Vagina (tissue), 2 donors: Measurements from ENCODE around the gene LMCD1. TPM values are rescaled to one million over a fixed set of nuclear protein-coding genes. Genes with fewer than 3 reads are reported as not detected.
A peak's percentile ranks its signal among the peaks of the same experiment; 100 is the strongest.

Experiments used
- DNase-seq, 2 donors: peaks; one replicate each; pipeline ENCODE4 v3.0.0-alpha.2; 2017; ENCODE audit errors: extremely low spot score in 2 of 2
- H3K27ac ChIP-seq: fragments of 200-600 bp; sonication (generic); one replicate; pipeline ENCODE4 v1.5.1; 2019
- H3K27me3 ChIP-seq: fragments of 200-600 bp; sonication (generic); one replicate; pipeline ENCODE4 v1.5.1; 2019
- H3K36me3 ChIP-seq, 2 donors: fragments of 200-600 bp; sonication (generic); one replicate each; pipeline ENCODE4 v1.5.1; 2017 to 2019
- H3K4me1 ChIP-seq: fragments of 200-600 bp; sonication (generic); one replicate; pipeline ENCODE4 v1.5.1; 2019
- H3K4me3 ChIP-seq, 2 donors: fragments of 200-600 bp; sonication (generic); 1 replicate in 1 of 2; 2 replicates in 1 of 2; pipeline ENCODE4 v1.5.1; 2016 to 2019
- H3K9me3 ChIP-seq: fragments of 200-600 bp; sonication (generic); one replicate; pipeline ENCODE4 v1.5.1; 2019
- CTCF ChIP-seq, 3 experiments: fragments of 450-650 bp in 2 of 3; fragments of 200-600 bp in 1 of 3; sonication (generic) in 1 of 3; IDR thresholded peaks; one replicate each; pipeline ENCODE4 v1.5.1; 2017 to 2019; ENCODE audit warnings: antibody characterized with exemption in 3 of 3, mild to moderate bottlenecking in 2 of 3, moderate library complexity in 2 of 3
- POLR2A ChIP-seq, 2 donors: fragments of 450-650 bp; IDR thresholded peaks; one replicate each; pipeline ENCODE4 v1.6.1; 2017; ENCODE audit warnings: antibody characterized with exemption in 2 of 2, mild to moderate bottlenecking in 2 of 2, moderate library complexity in 2 of 2
- POLR2AphosphoS5 ChIP-seq, 2 donors: sonication (generic); formaldehyde crosslinking; IDR thresholded peaks; one replicate each; pipeline ENCODE4 v1.9.0; 2017; ENCODE audit warnings: antibody characterized with exemption in 2 of 2, mild to moderate bottlenecking in 2 of 2, low read depth in 1 of 2; ENCODE audit not compliant: insufficient read depth in 1 of 2
- intact Hi-C: fragments of 100-400 bp; cut with DNase I; formaldehyde crosslinking; loops from one replicate; pipeline ENCODE4 v1.15.1; 2023
- total RNA-seq: library from RNA; depleted of rRNA; stranded (reverse); fragments of >200 nt; gene quantifications from one replicate; pipeline ENCODE4 v1.2.3, GENCODE V29; 2016

LMCD1 gene
- total RNA-seq, 1 donor from 2014 or later = 78.3 TPM

DNA sequence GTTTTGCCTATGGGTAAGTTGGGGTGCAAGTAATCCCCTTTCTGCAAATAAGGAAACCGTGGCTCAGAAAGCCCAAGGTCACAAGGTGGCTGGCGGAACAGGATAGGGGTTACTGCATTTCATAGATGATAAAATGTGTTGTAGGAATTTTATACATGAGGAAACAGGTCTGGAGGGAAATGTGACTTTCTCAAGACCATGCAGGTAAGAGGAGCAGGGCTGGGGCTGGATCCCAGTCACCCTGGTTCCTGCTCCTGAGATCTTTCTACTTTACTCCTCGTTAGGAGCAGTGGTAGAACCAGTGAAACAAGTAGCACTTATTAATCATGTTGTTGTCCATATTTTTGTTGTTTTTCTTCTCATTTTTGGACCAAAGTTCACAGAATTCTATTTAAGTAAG lies 79.8 kb downstream of the LMCD1 start:
- Histone ChIP-seq H3K4me1 (no peaks in the 10 kb centered on the region), H3K36me3 (no peaks in the 10 kb centered on the region), H3K27me3 (no peaks in the 10 kb centered on the region), H3K4me3 (no peak overlapping the region), H3K9me3 (no peaks in the 10 kb centered on the region), H3K27ac (no peak overlapping the region)
- peak in 1 of 2 donors; percentile 78 for DNase-seq
- intact Hi-C loops = no loop called here
- TF ChIP-seq POLR2A (IDR thresholded peaks at IDR 0.05) = no peak

DNA sequence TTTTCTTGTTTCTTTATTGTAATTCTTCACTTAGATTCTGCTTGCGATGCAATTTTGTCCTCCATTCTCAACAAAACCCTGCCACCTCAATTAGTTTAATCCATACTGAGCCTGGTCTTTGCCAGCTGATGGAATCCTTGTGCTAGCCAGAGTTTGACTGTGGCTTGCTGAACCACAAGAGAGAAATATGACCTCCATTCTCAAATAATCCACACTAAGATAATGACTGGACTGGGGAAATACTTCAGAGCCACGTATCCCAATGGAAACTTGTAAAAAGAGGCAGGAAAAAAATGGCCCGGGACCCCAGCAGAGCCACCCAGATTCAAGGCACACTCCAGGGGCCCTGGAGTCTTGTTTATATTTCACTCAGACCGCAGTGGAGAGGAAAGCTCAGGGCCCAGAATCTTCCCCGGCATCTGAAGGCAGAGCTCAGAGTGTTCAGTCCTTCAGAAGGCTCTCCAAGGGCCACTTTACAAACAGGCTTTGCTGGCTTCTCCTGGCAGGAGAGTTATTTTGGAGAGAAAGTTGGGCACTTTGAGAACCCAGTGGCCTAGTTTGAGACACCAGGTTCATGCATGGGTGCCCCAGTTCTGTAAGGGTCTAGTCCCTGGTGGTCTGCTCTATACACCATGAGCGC lies 80.3 kb downstream of the LMCD1 start:
- DNase-seq = no peak
- TF ChIP-seq CTCF (IDR thresholded peaks at IDR 0.05) = no peak
- no peak for TF ChIP-seq POLR2AphosphoS5 (IDR thresholded peaks at IDR 0.05; ENCODE audit: insufficient read depth in 1 of 2, low read depth in 1 of 2)
- H3K27me3 ChIP-seq = no peaks in the 10 kb centered on the region
- no peak overlapping the region for H3K4me3 ChIP-seq
- H3K4me1 ChIP-seq = no peaks in the 10 kb centered on the region
- no peaks in the 10 kb centered on the region for H3K36me3 ChIP-seq
- no peak overlapping the region for H3K27ac ChIP-seq
- no peaks in the 10 kb centered on the region for H3K9me3 ChIP-seq
- intact Hi-C loops = no loop called here

- Histone ChIP-seq H3K27ac (no peak overlapping the region), H3K9me3 (no peaks in the 10 kb centered on the region), H3K27me3 (no peaks in the 10 kb centered on the region), H3K4me3 (no peak overlapping the region), H3K36me3 (no peaks in the 10 kb centered on the region), H3K4me1 (peaks cover 1% of the 10 kb centered on the region)
- TF ChIP-seq POLR2AphosphoS5 (IDR thresholded peaks at IDR 0.05; ENCODE audit: insufficient read depth in 1 of 2, low read depth in 1 of 2) (no peak), CTCF (IDR thresholded peaks at IDR 0.05) (no peak), POLR2A (IDR thresholded peaks at IDR 0.05) (no peak)
- DNase-seq = no peak
- intact Hi-C loops = no loop called here
These were observed 83.0 kb downstream of the LMCD1 start for GRCh38 chr3:8584661-8585060.

DNA sequence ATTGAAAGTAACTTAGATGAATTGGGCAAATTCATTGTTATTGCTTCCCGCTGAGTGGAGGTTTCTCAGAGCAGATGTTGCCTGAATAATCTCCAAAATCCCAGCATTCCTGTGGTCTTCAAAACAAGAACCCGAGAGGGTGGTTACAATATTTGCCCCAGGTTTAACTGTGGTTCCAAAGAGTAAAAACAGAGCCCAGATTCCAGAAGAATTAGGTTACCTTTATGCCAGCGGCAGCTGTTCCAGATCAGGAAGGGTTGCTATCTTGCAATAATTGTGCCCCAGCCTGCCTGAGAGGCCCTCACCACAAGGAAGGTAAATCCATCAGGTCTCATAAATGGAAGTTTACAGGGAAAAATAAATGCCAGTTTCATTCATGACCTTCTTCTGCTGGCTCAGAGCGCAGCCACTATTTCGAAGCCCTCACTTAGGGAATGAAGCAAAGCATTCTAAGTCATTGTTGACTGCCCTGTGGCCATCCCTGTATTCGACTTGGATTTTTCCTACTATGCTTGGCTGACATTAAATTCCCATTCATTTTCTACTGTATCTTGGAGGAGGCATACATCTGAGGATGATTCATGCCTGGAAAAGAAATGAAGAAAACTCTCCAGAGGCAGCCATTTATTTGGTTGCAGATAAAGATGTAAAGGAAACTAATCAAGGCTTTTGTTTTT lies 88.4 kb downstream of the LMCD1 start:
- no peaks in the 10 kb centered on the region for H3K27me3 ChIP-seq
- intact Hi-C loops = no loop called here
- DNase-seq = peak in 1 of 2 donors; percentile 49
- no peak overlapping the region for H3K4me3 ChIP-seq
- no peaks in the 10 kb centered on the region for H3K9me3 ChIP-seq
- no peaks in the 10 kb centered on the region for H3K36me3 ChIP-seq
- H3K4me1 ChIP-seq = peaks cover 8% of the 10 kb centered on the region
- TF ChIP-seq CTCF (IDR thresholded peaks at IDR 0.05) = no peak
- TF ChIP-seq POLR2AphosphoS5 (IDR thresholded peaks at IDR 0.05; ENCODE audit: insufficient read depth in 1 of 2, low read depth in 1 of 2) = no peak
- no peak for TF ChIP-seq POLR2A (IDR thresholded peaks at IDR 0.05)
- H3K27ac ChIP-seq = no peak overlapping the region

- no peak overlapping the region for H3K4me3 ChIP-seq
- peak in 1 of 2 donors; percentile 52 for DNase-seq
- H3K36me3 ChIP-seq = no peaks in the 10 kb centered on the region
- H3K9me3 ChIP-seq = no peaks in the 10 kb centered on the region
- H3K4me1 ChIP-seq = peaks cover 16% of the 10 kb centered on the region
- H3K27me3 ChIP-seq = no peaks in the 10 kb centered on the region
- no peak for TF ChIP-seq POLR2AphosphoS5 (IDR thresholded peaks at IDR 0.05; ENCODE audit: insufficient read depth in 1 of 2, low read depth in 1 of 2)
- TF ChIP-seq POLR2A (IDR thresholded peaks at IDR 0.05) = no peak
- no peak for TF ChIP-seq CTCF (IDR thresholded peaks at IDR 0.05)
- intact Hi-C loops = no loop called here
- no peak overlapping the region for H3K27ac ChIP-seq
These were observed 91.6 kb downstream of the LMCD1 start for GRCh38 chr3:8593021-8593827.
